GM12892 (cell line): ENCODE data around the gene ADD1.
"Not testable (repeated sequence)": the region's sequence is repeated elsewhere in the genome, so short reads cannot be mapped to it uniquely, and the experiment has no call there.

ENCODE experiments used
- POLR2A ChIP-seq: IDR thresholded peaks from 2 replicates; pipeline ENCODE4 v1.6.1; 2011; ENCODE audit warnings: low read depth, low read length, control low read depth
- POLR2AphosphoS5 ChIP-seq: IDR thresholded peaks from 2 replicates; pipeline ENCODE4 v1.6.1; 2011; ENCODE audit warnings: low read depth, low read length, control low read depth

DNA sequence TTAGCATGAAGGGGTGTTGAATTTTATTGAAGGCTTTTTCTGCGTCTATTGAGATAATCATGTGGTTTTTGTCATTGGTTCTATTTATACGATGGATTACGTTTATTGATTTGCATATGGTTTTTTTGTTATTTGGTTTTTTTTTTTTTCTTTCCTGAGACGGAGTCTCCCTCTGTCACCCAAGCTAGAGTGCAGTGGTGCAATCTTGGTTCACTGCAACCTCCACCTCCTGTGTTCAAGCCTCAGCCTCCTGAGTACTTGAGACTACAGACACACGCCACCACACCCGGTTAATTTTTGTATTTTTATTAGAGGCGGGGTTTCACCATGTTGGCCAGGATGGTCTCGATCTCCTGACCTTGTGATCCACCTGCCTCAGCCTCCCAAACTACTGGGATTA lies 75.1 kb downstream of the ADD1 start:
- TF ChIP-seq POLR2A, POLR2AphosphoS5: not testable (repeated sequence)
